ENCODE results near the gene ARHGEF33.

Gene ARHGEF33

DNA sequence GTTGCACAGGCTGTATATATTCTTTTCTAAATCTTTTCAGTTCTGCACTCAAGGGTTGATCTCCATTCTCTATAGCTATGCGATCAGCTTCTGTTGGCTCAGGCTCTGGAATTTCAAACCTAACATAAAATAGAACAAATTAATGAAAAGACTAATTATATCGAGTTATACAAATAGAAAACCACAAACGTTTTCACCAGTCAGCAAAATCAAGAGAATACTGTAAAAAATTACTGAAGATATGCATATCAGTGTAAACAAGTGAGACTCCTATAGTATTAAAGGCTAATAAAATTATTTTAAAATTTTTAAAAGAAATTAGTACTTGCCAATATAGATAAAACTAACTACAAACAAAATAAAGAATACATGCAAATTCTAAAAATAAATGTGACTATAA lies 124.2 kb downstream of the ARHGEF33 start:
- H3K4me3 ChIP-seq (ENCODE audit: low read depth, low read length), result no peak overlapping the region
- TF ChIP-seq, protein P1, sequence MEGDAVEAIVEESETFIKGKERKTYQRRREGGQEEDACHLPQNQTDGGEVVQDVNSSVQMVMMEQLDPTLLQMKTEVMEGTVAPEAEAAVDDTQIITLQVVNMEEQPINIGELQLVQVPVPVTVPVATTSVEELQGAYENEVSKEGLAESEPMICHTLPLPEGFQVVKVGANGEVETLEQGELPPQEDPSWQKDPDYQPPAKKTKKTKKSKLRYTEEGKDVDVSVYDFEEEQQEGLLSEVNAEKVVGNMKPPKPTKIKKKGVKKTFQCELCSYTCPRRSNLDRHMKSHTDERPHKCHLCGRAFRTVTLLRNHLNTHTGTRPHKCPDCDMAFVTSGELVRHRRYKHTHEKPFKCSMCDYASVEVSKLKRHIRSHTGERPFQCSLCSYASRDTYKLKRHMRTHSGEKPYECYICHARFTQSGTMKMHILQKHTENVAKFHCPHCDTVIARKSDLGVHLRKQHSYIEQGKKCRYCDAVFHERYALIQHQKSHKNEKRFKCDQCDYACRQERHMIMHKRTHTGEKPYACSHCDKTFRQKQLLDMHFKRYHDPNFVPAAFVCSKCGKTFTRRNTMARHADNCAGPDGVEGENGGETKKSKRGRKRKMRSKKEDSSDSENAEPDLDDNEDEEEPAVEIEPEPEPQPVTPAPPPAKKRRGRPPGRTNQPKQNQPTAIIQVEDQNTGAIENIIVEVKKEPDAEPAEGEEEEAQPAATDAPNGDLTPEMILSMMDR (IDR thresholded peaks at IDR 0.05; ENCODE audit: low read depth, low read length), result no peak

DNA sequence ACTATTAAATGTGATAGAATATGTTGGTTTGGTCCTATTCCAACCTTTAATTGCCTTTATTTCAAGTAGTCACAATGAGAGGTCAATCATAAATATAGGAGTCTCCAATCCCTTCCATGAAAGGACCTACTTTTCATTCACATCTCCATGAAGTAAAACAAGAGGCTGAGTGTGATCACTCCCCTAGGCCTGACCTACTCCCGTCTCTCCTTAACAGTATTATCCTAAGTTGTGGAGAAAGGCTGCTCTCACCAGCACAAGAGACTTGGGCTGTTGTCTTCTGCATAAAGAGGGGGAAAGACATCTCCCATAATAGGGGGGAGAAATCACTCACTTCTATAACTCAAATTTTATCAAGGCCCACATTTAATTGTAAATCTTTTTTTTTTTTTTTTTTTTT lies 125.7 kb downstream of the ARHGEF33 start:
- H3K4me3 ChIP-seq (ENCODE audit: low read depth, low read length), result no peak overlapping the region
- TF ChIP-seq, protein P1 (IDR thresholded peaks at IDR 0.05; ENCODE audit: low read depth, low read length), result no peak

DNA sequence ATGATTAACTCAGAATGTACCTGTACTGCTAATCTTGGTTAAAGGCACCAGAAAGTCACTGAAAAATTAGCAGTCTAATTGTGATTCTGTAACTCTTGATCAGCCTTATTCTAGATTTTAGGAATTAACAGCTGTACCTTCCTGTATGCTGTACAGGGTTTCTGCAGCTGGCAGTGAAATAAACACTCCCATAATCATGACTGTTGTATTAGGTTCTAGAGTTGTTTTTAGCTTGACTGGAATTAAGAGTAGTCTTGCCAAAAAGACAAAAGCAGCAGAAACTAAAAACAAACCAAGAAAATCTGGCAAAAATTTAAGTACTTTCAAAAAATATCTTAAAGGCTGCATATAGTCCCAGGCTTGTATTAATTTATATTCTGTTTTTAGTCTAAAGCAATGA lies 127.7 kb downstream of the ARHGEF33 start:
- TF ChIP-seq, protein P1 (IDR thresholded peaks at IDR 0.05; ENCODE audit: low read depth, low read length), result no peak
- H3K4me3 ChIP-seq (ENCODE audit: low read depth, low read length), result no peak overlapping the region

DNA sequence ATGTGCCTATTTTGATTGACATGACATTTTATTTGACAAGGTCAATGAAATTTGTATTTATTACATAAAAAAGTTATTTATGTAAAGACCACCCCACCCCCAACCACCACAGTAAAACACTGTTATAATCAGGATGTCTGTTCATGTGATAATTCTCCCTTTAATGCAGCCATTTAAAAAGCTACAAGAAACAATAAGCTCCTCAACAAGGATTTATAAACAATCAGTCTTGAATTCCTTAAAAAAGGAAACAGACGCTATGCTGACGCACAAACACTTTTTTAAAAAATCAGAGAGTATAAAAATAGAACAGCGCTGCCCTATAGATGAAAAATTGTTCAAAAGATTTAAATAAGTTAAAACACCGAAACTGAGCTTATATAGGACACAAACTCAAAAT lies 129.0 kb downstream of the ARHGEF33 start:
- no peak overlapping the region for H3K4me3 ChIP-seq (ENCODE audit: low read depth, low read length)
- TF ChIP-seq, protein P1 (IDR thresholded peaks at IDR 0.05; ENCODE audit: low read depth, low read length), result no peak

DNA sequence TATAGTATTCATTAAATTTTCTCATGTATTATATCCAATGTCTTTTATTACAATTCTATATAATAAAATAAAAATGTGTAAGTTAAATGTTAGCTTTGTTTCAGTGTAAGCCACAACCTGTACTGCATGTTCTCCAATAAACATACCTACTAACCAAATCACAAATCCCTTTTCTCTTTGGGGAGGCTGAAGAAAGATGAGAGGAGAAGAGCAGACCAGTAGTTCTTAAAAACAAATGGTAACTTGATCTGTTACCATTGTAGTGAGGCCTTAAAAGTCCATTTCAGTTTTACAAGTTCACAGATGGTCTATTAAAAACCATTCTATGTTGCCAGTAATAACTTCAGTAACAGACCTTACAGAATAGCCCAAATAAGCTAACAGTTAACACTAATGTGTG lies 130.7 kb downstream of the ARHGEF33 start:
- no peak overlapping the region for H3K4me3 ChIP-seq (ENCODE audit: low read depth, low read length)
- TF ChIP-seq, protein P1 (IDR thresholded peaks at IDR 0.05; ENCODE audit: low read depth, low read length), result no peak

DNA sequence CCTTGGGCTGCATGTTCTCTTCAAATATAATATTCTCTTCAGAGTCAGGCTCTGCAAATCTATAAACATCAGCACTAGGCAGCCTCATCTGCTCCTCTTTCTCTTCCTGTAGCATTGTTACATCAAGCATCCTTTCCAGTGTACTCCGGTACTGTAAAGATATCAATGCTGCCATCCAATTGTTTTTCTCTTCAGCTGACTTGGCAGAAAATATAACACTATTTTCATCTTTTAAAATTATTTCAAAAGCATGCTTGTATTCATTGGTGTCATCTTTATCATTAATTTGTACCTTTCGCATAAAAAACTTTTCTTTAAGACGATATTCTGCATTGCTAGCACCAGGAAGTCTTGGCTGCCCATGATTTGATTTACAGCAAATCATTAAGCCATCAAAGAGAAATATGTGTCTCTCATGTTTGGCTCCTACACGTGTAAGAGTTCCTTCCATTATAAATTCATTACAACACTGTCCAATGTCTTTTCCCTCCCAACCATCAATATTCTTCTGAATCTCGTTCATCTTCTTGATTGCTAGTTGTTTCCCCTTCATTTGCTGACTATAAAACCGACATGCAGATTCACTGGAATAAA lies 133.1 kb downstream of the ARHGEF33 start:
- TF ChIP-seq, protein P1 (IDR thresholded peaks at IDR 0.05; ENCODE audit: low read depth, low read length), result no peak
- no peak overlapping the region for H3K4me3 ChIP-seq (ENCODE audit: low read depth, low read length)

DNA sequence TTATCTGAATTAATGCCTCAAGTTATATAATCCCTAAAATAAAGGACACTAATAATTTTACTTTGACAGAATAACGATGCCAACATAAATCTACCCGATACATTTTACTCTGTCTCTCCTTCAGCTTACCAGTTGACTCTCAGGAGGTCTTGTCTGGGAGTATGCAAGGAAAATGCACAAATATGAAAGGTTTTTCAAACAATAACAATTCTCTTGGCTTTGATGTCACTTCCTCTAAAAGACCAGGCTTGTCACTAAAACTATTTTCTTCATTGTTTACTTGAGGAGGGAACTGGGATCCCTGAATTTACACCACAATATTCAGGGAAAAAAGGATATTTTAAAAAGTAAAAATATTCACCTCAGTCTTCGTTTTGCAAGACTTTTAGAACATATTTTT lies 134.0 kb downstream of the ARHGEF33 start:
- no peak overlapping the region for H3K4me3 ChIP-seq (ENCODE audit: low read depth, low read length)
- TF ChIP-seq, protein P1 (IDR thresholded peaks at IDR 0.05; ENCODE audit: low read depth, low read length), result no peak
